HCT116 (cell line): ENCODE measurements around the gene DNAJC1.

ENCODE experiments used
- CTCF ChIP-seq, 3 experiments: fragments of 200-600 bp in 1 of 3; sonication (generic) in 1 of 3; IDR thresholded peaks in 2 of 3; conservative IDR thresholded peaks in 1 of 3; 2 replicates each; pipeline ENCODE4 v1.5.1; 2012 to 2017; ENCODE audit warnings: low read depth in 2 of 3, low read length in 2 of 3, antibody characterized with exemption in 1 of 3, borderline replicate concordance in 1 of 3, control low read depth in 1 of 3, mild to moderate bottlenecking in 1 of 3, mixed read lengths in 1 of 3, mixed run types in 1 of 3, moderate library complexity in 1 of 3; ENCODE audit not compliant: insufficient read depth in 1 of 3
- ELF1 ChIP-seq: IDR thresholded peaks from 2 replicates; pipeline ENCODE4 v1.6.1; 2012; ENCODE audit warnings: low read depth, borderline replicate concordance
- EZH2 ChIP-seq: fragments of 200-600 bp; sonication (generic); IDR thresholded peaks from 2 replicates; pipeline ENCODE4 v1.6.1; 2017; ENCODE audit warnings: antibody characterized with exemption, mixed run types
- FOSL1 ChIP-seq: IDR thresholded peaks from 2 replicates; pipeline ENCODE4 v1.6.1; 2012; ENCODE audit warnings: low read depth
- POLR2A ChIP-seq: IDR thresholded peaks from 2 replicates; pipeline ENCODE4 v1.7.0; 2011; ENCODE audit warnings: borderline replicate concordance; ENCODE audit not compliant: insufficient read depth, insufficient read length; ENCODE audit errors: extremely low read depth
- RAD21 ChIP-seq: IDR thresholded peaks from 2 replicates; pipeline ENCODE4 v1.6.1; 2012; ENCODE audit warnings: low read depth, mild to moderate bottlenecking
- SIN3A ChIP-seq: IDR thresholded peaks from 2 replicates; pipeline ENCODE4 v1.6.1; 2012; ENCODE audit warnings: low read depth
- SP1 ChIP-seq: IDR thresholded peaks from 2 replicates; pipeline ENCODE4 v1.6.1; 2012; ENCODE audit warnings: low read depth
- ZNF274 ChIP-seq: fragments of 200-500 bp; sonication (Bioruptor generic); IDR thresholded peaks from 2 replicates; pipeline ENCODE4 v1.6.1; 2014; ENCODE audit warnings: mild to moderate bottlenecking, low read depth, low read length, inconsistent platforms

- TF ChIP-seq CTCF (IDR thresholded peaks at IDR 0.05 in 2 of 3, conservative IDR thresholded peaks at IDR 0.05 in 1 of 3; ENCODE audit: borderline replicate concordance in 1 of 3, insufficient read depth in 1 of 3, low read depth in 2 of 3, low read length in 2 of 3) (no peak), EZH2 (no peak), RAD21 (no peak), FOSL1 (no peak), SP1 (no peak), ZNF274 (no peak), SIN3A (no peak), POLR2A (no peak), ELF1 (no peak)
Measured at GRCh38 chr10:21776883-21777282, 226.6 kb downstream of the DNAJC1 start.
